ENCODE measurements around the gene ATP9A. TPM values are rescaled to one million over a fixed set of nuclear protein-coding genes. Genes with fewer than 3 reads are reported as not detected.

Gene ATP9A
- total RNA-seq, 1 donor from 2014 or later = 18.2 TPM

GRCh38 chr20:51547951-51548350 lies 220.2 kb downstream of the ATP9A start:
- no peak for DNase-seq (ENCODE audit: low spot score)
- no peaks in the 10 kb centered on the region for H3F3A ChIP-seq (ENCODE audit: low read depth)
- H3K4me3 Mint-ChIP-seq = no peak overlapping the region
- H3K9me3 Mint-ChIP-seq = no peaks in the 10 kb centered on the region
- no peak overlapping the region for H3K4me3 ChIP-seq
- H3K27me3 Mint-ChIP-seq (ENCODE audit: insufficient read depth, low read depth) = peaks cover 15% of the 10 kb centered on the region
- no peaks in the 10 kb centered on the region for H3K36me3 Mint-ChIP-seq
- no peaks in the 10 kb centered on the region for H3K9me3 ChIP-seq (ENCODE audit: low read depth)
- no peak overlapping the region for H3K9ac ChIP-seq
- TF ChIP-seq EZH2 (IDR thresholded peaks at IDR 0.05) (no peak), EZH2phosphoT487 (IDR thresholded peaks at IDR 0.05) (no peak), CTCF (IDR thresholded peaks at IDR 0.05) (no peak)
- H3K4me1 ChIP-seq = no peaks in the 10 kb centered on the region
- peaks cover 59% of the 10 kb centered on the region for H3K27me3 ChIP-seq
- no peak overlapping the region for H3K27ac Mint-ChIP-seq
- peaks cover 6% of the 10 kb centered on the region for H3K4me1 Mint-ChIP-seq
- H3K4me2 ChIP-seq = no peak overlapping the region
- H3K36me3 ChIP-seq = no peaks in the 10 kb centered on the region
- no peak overlapping the region for H3K27ac ChIP-seq
- no peaks in the 10 kb centered on the region for H3K79me2 ChIP-seq (ENCODE audit: low read depth)
- H2AFZ ChIP-seq (replicated peaks) = no peak overlapping the region
- H4K20me1 ChIP-seq (ENCODE audit: low read depth) = no peaks in the 10 kb centered on the region

Other genes with a start within 250 kb of the ATP9A start
- gene NFATC2, start 225.7 kb downstream of the ATP9A start, total RNA-seq (ENCODE audit: low replicate concordance) = 0.19 and 0.25 TPM in 2 replicates
- 219 and 274 TPM in 2 replicates for gene SALL4, start 34.1 kb upstream of the ATP9A start, total RNA-seq (ENCODE audit: low replicate concordance)

All from neural progenitor cell (in vitro differentiated cells).